ENCODE data around the gene GRK5.

Gene GRK5

GRCh38 chr10:119344381-119344780 lies 137.0 kb downstream of the GRK5 start:
- Histone ChIP-seq H3K4me2 (ENCODE audit: low read depth, low read length) (no peak overlapping the region), H2AFZ (ENCODE audit: low read length) (no peak overlapping the region), H3K9ac (ENCODE audit: low read length) (no peak overlapping the region), H3F3A (ENCODE audit: insufficient read depth, low read length) (no peaks in the 10 kb centered on the region), H4K20me1 (ENCODE audit: insufficient read depth, low read length) (peaks cover 8% of the 10 kb centered on the region; the same call in 1 of the 2 replicates), H3K4me1 (ENCODE audit: low read length) (no peaks in the 10 kb centered on the region), H3K9me2 (replicated peaks; ENCODE audit: insufficient read depth, low read length) (no peaks in the 10 kb centered on the region), H3K27me3 (replicated peaks; ENCODE audit: insufficient read depth, low read length) (no peaks in the 10 kb centered on the region), H3K9me3 (replicated peaks; ENCODE audit: insufficient read depth, low read length) (no peaks in the 10 kb centered on the region), H3K4me3 (ENCODE audit: low read length) (no peak overlapping the region), H3K36me3 (replicated peaks; ENCODE audit: insufficient read depth, low read length) (peaks cover 8% of the 10 kb centered on the region; the same call in 1 of the 2 replicates), H3K79me2 (ENCODE audit: low read length) (peaks cover 91% of the 10 kb centered on the region), H3K27ac (ENCODE audit: low read length) (no peak overlapping the region)
- TF ChIP-seq CTCF (IDR thresholded peaks at IDR 0.05; ENCODE audit: low read length), result no peak
- TF ChIP-seq EZH2phosphoT487 (IDR thresholded peaks at IDR 0.05; ENCODE audit: low read length), result no peak
- no peak for TF ChIP-seq EZH2 (optimal IDR thresholded peaks at IDR 0.05; ENCODE audit: low read depth, low read length)
- DNase-seq, result no peak

GRCh38 chr10:119346095-119346832 lies 138.9 kb downstream of the GRK5 start:
- peaks cover 8% of the 10 kb centered on the region; the same call in 1 of the 2 replicates for H4K20me1 ChIP-seq (ENCODE audit: insufficient read depth, low read length)
- no peaks in the 10 kb centered on the region for H3K27me3 ChIP-seq (replicated peaks; ENCODE audit: insufficient read depth, low read length)
- H3K4me2 ChIP-seq (ENCODE audit: low read depth, low read length), result no peak overlapping the region
- no peak overlapping the region for H3K27ac ChIP-seq (ENCODE audit: low read length)
- H3K9ac ChIP-seq (ENCODE audit: low read length), result no peak overlapping the region
- H3K9me2 ChIP-seq (replicated peaks; ENCODE audit: insufficient read depth, low read length), result no peaks in the 10 kb centered on the region
- TF ChIP-seq CTCF (IDR thresholded peaks at IDR 0.05; ENCODE audit: low read length) (no peak), EZH2 (optimal IDR thresholded peaks at IDR 0.05; ENCODE audit: low read depth, low read length) (no peak), EZH2phosphoT487 (IDR thresholded peaks at IDR 0.05; ENCODE audit: low read length) (no peak)
- H3K79me2 ChIP-seq (ENCODE audit: low read length), result peaks cover 93% of the 10 kb centered on the region
- no peaks in the 10 kb centered on the region for H3K4me1 ChIP-seq (ENCODE audit: low read length)
- no peaks in the 10 kb centered on the region for H3F3A ChIP-seq (ENCODE audit: insufficient read depth, low read length)
- no peaks in the 10 kb centered on the region for H3K9me3 ChIP-seq (replicated peaks; ENCODE audit: insufficient read depth, low read length)
- no peak overlapping the region for H2AFZ ChIP-seq (ENCODE audit: low read length)
- peaks cover 11% of the 10 kb centered on the region; the same call in 1 of the 2 replicates for H3K36me3 ChIP-seq (replicated peaks; ENCODE audit: insufficient read depth, low read length)
- H3K4me3 ChIP-seq (ENCODE audit: low read length), result no peak overlapping the region
- no peak for DNase-seq

- DNase-seq, result no peak
- peaks cover 93% of the 10 kb centered on the region for H3K79me2 ChIP-seq (ENCODE audit: low read length)
- H3K27me3 ChIP-seq (replicated peaks; ENCODE audit: insufficient read depth, low read length), result no peaks in the 10 kb centered on the region
- H3K4me2 ChIP-seq (ENCODE audit: low read depth, low read length), result no peak overlapping the region
- H2AFZ ChIP-seq (ENCODE audit: low read length), result no peak overlapping the region
- H3K27ac ChIP-seq (ENCODE audit: low read length), result no peak overlapping the region
- H3K36me3 ChIP-seq (replicated peaks; ENCODE audit: insufficient read depth, low read length), result peaks cover 11% of the 10 kb centered on the region; the same call in 1 of the 2 replicates
- 0 out of 2 replicates have a peak, but pooled peaks cover under 1% of the 10 kb centered on the region for H3K4me1 ChIP-seq (ENCODE audit: low read length)
- H3F3A ChIP-seq (ENCODE audit: insufficient read depth, low read length), result no peaks in the 10 kb centered on the region
- H4K20me1 ChIP-seq (ENCODE audit: insufficient read depth, low read length), result peaks cover 8% of the 10 kb centered on the region; the same call in 1 of the 2 replicates
- TF ChIP-seq EZH2phosphoT487 (IDR thresholded peaks at IDR 0.05; ENCODE audit: low read length) (no peak), CTCF (IDR thresholded peaks at IDR 0.05; ENCODE audit: low read length) (no peak), EZH2 (optimal IDR thresholded peaks at IDR 0.05; ENCODE audit: low read depth, low read length) (no peak)
- no peaks in the 10 kb centered on the region for H3K9me2 ChIP-seq (replicated peaks; ENCODE audit: insufficient read depth, low read length)
- H3K9me3 ChIP-seq (replicated peaks; ENCODE audit: insufficient read depth, low read length), result no peaks in the 10 kb centered on the region
- no peak overlapping the region for H3K9ac ChIP-seq (ENCODE audit: low read length)
- no peak overlapping the region for H3K4me3 ChIP-seq (ENCODE audit: low read length)
Measured at GRCh38 chr10:119347181-119347974, 140.0 kb downstream of the GRK5 start.

Measured in MM.1S (cell line).